GM03348 (cell line): Measurements from ENCODE around the gene ARAP2.
"Not testable (repeated sequence)": the region's sequence is repeated elsewhere in the genome, so short reads cannot be mapped to it uniquely, and the experiment has no call there.

ENCODE experiments used
- DNase-seq: peaks from one replicate; pipeline ENCODE4 v3.0.0; 2012; ENCODE audit warnings: low spot score

Gene ARAP2

DNA sequence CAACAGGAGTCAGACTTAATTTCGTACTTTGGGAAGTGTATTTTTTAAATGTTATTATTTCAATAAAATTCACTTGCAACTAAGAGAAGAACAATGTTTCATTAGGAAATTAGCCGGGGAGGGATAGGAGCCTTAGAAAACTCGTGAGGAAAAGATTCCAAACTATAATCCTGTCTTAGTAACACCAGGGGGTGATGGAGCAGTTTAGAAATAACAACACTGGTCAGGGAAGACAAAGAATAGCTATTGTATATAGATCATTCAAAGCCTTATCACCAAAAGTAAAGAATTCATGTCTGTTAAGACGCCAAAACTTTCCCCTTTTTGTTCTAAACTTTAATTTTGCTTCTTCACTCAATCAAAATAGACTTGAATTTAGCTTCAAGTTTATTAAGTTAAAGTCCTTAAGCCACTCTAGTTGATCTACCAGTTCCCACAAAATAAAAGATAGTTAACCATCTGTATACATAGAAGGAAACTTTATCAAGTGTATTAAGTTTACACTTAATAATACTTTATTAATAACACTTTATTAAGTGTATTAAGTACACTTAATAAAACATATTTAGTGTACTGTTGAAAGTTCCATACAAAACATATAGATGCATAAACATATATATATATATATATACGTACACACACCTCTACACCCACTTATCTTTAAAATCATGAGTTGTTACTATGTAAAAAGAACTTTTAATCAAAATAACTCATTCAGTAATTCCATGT, 60.5 kb downstream of the ARAP2 start:
- DNase-seq: no peak

DNA sequence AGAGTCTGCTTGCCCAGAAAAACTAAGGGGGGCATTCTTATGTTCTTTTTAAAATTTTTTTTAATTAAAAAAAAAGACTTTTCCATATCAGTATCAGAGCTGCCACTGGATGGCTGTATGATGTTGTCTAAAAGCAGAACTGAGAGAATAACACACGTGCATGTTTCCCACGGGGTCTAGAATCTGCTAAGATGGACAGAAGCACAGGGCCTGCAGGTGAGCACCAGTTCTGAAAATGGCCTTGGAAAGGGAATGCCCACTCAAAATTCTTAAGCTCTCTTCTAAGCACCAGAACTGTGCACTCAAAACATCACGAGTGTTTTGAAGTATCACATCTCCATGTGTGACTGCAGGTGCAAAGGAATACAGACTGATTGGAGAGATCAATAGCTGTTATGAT, 61.1 kb downstream of the ARAP2 start:
- DNase-seq: no peak

DNA sequence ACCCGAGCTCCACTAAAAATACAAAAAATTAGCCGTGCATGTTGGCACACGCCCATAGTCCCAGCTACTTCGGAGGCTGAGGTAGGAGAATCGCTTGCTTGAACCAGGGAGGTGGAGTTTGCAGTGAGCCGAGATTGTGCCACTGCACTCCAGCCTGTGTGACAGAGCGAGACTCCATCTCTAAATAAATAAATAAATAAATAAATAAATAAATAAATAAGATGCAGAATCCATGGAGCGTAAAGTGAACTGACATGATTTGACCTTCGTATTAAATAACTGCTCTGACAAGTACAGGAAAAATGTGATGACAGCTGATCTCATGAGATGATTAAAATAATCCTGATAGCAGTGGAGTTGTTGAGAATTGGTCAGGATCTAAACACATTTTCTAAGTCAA, 62.0 kb downstream of the ARAP2 start:
- not testable (repeated sequence) for DNase-seq

DNA sequence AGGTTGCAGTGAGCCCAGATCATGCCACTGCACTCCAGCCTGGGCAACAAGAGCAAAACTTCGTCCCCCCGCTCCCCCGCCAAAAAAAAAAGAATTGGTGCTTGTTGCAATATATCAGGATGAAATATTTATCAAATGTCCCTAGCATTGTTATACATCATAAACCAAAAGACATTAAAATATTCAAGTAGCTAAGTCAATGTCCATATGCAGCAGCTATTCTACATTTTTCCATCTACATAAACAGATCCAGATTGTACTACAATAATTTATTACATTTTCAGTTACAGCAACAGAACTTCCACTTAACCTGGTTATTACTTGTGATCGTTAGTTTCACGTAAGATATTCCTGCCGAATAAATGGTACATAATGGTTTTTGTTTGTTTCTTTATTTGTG, 64.1 kb downstream of the ARAP2 start:
- DNase-seq: no peak

DNA sequence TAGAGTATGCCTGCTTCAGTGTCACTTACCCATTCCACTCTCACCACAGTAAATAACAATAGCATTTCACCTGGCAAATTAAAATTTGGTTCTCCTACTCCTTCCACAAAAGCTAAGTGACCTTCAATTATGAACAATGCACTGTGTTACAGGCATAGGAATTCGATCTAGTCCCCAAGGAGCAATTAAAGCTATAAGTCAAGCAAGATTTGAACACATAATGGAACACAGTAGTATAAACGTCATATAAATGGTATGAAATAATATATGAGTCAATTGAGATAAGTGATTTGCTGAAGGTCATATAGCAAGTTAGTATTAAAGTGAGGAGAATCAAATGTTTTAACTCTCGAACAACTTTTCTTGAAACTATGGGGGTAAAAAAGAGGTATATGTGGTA, 65.8 kb downstream of the ARAP2 start:
- no peak for DNase-seq

DNA sequence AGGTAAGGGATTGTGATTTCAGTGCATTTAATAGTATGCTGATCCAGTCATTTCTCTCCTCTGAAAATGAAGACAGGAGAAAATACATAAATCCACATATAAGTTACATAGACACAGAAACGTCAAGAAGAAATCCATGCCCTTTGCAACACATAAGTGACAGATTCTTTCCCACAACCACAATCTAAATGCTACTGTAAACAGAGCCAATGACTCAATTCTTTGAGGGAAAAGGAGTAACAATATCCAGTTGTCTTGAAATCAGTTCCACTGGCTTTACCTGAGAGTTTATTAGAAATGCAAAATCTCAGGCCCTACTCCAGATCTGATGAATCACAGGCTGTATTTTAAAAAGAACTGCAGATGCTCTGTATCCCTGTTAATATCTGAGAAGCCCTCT, 66.4 kb downstream of the ARAP2 start:
- DNase-seq: no peak

DNA sequence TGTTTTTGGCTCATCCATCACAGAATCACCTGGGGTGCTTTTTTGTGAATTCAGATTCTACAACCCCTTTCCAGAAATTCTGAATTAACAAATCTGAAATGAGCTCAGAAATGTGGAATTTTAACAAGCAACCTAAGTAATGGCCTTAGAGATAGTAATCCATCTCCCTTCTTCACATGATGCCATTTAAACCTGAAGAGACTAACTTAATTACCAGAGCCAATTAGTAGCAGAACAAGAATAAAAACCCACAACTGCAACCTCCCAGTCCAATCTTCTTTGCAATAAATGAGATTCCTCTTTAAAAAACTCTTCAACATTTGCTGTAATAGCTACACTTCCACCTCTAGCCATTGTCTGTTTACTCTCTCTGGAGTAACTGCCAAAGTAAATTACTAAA, 69.7 kb downstream of the ARAP2 start:
- DNase-seq: no peak

DNA sequence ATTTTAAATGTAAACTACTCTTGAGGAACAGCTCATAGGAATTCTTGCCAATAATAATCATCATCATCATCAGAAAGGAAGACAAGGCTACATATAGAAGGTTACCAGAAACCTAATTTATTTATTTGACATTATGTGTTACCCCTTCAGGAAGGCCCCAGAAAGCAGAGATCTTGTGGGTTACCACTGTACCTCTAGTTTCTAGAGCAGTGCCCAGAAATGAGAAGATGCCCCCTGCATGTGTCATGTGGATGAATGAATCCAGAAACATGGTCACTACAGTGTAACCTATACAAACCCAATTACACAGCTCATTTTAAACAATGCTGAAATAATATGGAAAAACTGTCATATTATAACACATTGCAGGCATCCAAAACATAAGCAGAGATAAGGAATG, 70.4 kb downstream of the ARAP2 start:
- DNase-seq: no peak

DNA sequence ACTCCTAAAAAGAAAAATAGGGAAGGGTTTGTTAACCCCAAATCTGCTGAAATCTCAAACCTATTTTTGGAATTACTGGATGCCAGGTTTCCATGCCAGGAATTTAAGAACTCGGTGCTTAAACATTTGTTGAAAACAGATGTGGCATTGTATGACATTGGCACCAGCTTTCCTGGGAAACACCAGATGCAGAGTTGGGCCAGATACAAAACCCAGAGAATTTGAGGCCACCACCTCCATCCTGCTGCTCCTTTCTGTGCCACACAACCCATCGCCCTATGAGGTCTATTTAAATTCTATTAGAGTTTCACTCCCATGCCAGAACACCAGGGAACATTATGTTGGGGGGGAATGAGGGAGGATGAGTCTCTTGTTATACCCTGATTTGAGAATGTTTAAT, 71.7 kb downstream of the ARAP2 start:
- no peak for DNase-seq

DNA sequence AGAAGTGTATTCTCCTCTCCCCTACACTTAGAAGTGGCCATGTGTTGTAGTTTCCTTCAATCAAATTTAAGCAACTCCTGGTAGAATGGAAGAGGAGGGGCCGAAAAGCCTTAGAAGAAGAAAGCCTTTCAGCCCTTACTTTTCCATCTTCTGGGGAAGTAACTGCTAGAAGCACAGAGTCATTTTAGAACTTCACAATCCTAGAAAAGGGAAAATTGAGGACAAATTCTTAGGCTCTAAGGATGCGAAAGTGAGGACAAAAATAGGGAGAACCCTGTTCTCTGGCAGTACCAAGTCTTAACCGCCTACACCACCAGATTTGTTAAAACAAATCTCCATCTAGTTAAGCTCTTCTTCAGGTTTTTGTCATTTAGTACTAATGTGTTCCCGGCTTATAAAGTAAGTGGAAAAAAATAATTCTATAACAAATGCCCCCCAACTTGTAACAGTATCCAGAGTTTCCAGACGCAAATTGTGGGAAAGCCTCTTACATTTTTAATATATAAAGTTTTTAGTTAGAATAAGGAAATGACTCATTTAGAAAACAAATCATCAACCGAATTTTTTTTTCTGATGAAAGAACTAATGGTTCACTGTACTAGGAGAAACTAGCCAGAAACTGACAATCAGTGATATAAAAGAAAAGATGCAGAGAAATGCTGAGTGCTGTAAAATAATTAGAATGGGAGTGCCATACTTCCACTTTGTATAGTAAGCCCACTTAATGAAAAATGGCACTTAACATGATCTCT, 76.0 kb downstream of the ARAP2 start:
- DNase-seq: no peak

DNA sequence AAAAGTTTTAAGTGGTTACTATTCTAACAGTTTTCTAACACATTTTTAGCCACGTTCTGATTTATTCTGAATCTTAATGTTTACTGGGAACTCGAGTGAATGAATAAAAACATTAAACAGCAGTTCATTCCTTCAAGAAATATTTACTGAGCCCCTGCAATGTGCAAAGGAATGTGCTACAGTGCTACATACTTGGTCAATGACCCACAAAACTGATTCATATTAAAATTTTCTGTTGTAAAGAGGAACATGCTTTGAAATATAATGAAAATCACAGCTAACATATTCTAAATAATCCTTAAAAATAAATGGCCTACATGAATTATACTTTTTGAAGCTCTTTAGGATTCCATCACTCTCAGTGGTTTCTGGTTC, 78.7 kb downstream of the ARAP2 start:
- no peak for DNase-seq

DNA sequence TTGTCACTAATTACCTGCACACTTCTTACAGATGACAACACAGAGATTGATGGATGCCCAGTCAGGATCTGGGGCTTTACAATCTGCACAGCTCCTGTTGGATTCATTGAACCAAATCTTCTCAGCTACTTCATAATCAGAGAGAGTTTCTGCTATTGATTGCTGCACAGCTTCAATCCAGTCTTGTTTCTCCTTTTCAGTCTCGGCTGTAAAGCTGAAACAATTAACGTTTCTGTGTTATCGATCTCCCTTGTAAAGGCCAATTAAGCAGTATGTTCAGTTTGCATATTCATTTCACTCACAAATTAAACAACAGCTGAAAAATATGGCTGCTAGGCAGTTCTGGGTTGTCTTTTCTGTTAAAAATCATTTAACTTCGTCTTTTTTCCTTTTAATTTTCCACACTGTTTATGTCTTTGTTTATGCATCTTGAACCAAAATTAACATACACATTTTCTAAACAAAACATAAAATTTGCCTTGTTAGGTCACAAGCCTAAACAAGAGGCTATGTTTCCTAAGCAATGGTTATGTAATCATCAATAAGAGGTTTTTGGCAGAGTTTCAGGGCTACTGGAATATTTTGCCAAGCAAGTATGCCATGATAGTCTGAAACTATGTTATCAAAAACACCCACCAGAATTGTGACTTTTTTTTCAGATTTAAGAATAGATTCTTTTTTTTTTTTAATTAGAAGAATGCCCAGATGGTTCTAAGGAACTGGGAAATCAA, 79.2 kb downstream of the ARAP2 start:
- no peak for DNase-seq

DNA sequence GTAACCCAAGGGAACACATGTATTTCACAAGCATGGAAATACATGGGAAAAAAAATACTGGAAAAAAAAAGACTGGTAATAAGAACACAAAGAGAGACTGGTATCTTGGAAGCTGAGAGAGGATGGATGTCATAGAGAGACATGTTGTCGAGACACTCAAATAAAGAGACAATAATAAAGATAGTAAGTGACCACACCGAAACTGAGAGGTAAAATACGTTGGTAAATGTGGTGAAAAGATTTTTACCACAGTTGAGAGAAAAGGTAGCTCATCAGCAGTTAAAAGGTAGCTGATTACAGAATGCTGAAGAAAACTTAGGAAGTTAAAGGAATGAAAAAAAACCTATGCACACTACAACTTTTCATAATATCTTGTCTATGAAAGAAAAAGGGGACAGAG, 81.1 kb downstream of the ARAP2 start:
- DNase-seq: no peak

DNA sequence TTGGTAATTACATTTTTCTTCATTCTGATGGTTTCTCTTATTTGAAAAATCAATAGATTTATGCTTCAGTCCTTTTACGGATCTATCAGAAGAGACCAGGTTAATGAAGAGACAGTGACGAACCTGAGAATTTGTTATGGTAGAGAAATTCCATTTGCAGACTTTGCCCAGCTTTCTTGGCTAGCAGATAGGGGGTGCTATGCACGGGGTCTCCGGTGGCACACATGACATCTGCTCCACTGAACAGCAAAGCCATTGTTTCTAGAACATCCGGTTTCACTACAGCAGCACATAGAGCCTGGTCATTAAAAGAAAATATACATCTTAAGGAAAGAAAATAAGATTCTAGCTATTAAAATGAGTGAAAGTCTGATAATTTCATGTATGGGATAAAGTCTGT, 85.1 kb downstream of the ARAP2 start:
- no peak for DNase-seq

DNA sequence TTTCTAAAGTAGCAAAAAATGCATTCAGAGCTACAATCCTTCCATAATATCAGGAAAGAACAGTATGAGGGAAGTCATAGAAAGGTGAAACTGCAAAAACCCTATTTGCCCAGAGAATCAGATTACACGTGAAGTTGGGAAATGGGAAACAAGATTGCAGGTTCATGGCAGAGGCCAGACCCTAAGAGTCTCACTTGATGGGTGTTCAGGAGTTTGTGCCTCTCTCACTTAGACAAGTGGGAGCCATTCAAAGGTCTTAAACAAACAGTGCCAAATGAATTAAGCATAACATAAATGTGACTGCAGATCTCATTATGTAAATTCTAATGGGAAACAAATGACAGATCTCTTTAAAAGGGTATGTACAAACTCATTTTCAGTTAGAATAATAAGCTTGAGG, 91.6 kb downstream of the ARAP2 start:
- DNase-seq: no peak

DNA sequence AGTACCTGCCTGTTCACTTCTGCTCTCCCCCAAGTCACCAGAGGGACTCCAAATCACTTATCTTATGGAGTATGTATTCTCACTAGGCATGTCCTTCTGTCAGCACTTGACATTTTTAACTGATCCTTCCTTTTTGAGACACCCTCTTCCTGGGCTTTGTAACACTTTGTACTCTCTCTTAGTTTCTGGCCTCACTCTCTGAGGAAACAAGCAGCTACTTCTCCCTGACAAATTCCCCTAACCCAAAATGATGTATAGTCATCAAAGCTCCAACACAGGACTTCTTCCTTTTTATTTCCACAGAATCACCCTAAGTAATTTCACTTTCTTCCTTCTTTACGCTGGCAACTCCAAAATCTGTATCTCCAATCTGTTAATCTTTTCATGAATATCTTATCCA, 101.8 kb downstream of the ARAP2 start:
- DNase-seq: no peak

DNA sequence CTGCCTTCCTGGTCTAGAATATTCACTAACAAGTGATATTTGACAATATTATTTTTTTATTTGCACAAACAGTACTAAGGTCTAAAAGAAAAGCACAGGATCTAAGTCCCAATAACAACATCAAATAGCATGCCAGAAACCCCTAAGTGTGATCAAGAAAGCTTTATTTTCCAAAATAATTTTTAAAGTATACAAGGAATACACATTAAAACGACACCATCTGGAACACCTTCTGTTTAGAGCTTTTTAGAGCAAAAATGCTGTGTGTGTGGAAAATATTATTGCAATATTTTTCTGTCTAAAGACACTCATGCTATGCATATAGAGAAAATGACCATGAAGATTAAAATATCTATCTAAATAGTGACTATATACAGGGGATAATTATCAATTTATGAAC, 103.1 kb downstream of the ARAP2 start:
- no peak for DNase-seq

DNA sequence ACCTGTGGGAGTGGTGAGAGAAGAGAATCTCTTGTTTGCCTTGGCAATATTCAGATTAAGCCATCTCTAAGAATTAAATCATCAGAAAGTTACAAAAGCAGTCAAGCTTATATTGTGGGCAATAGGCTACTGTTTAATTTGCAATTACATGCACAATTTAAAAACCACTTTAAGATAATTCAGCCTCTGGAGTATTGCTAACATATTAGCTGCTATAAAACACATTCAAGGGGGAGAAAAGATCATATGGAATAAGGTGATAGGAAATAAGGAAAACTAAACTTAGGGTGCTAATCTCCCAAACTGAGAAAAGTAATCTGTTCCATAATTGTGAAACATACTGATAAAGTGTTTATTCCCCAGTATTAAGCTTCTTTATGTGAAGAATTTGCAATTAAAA, 103.9 kb downstream of the ARAP2 start:
- DNase-seq: no peak

DNA sequence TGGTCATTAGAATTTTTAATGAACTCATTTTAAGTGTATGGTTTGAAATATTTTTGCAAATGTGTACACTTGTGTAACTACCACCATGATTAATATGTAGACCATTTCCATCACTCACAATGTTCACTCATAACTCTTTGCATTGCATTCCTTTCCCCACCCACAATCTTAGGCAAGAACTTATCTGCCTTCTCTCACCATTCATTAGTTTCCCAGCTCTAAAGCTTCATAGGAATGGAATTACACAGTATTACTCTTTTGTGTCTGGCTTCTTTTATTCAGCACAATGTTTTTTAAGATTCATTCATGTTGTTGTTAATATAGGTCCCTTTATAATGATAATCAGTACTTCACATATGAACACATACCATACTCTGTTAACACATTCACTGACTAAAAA, 106.1 kb downstream of the ARAP2 start:
- DNase-seq: no peak

DNA sequence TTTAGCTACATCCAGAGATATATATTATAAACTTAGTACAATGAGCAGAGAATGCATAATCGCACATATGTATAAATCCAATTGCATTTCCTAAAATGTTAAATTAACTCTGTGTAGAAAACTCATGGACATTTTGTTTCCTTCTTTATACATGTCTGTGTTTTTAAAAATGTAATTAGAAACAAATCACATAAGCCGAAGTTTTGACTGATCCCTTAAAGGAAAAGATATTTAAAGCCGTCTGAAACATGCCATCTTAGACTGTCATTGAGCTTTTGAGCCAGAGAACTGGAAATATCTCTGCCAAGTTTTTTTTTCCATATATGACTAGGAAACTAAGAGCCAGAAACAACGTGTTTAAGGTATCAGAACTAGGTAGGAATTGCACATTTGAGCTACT, 107.0 kb downstream of the ARAP2 start:
- DNase-seq: no peak

DNA sequence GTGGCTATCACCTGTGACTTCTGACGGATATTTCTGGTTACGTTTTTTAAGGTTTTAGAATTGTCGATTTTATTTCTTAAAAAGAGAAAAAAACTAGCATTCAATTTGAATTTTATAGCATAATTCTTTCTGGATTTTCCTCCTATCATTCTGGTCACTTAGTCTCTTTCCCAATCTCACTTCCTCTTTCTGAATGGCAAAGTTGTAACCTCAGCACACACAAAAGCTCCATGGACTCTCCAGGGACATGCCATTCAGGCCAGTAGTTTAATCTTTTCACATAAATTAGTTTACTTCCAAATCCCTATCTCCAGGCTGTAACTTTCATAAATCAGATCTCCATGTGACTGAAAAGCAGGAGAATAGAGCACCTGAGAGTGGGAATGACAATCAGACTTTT, 110.7 kb downstream of the ARAP2 start:
- DNase-seq: no peak

DNA sequence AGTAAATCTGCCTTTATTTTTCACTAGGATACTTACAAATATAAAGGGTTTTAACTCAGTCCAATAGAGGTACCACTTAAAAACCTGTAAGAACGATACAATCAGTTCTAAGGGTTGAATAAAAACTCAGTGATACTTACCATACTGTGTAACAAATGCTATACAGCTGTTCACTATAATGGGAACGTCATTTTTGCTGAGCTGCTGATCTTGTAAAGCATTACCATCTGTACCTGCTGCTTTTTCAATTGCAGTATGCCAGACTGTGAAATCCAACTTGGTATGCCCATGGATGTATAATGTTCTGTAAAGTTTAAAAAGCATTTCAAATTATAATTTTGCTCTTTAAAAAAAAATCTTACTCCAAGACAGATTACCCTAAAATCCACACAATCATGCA, 111.2 kb downstream of the ARAP2 start:
- DNase-seq: no peak

DNA sequence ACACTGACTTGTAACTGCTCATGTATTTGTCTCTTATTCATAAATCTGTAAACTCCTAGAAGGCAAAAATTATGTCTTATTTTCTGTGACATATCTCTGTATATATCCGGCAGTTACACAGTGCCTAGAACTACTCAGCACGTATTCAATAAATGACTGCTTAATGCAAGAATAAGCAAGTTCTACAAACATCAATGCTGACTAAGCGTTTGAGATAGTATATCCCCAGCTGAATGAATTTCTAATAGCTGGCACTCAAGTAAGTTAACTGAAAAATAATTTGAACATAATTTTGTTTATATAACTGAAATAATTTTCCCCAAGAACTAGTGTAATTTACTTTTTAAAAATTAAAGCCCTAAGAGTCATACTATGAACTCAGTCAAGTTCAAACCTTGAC, 113.7 kb downstream of the ARAP2 start:
- DNase-seq: no peak
